H1 (cell line): ENCODE measurements around the gene ACOT7.

Experiments used
- BRCA1 ChIP-seq: IDR thresholded peaks from 2 replicates; pipeline ENCODE4 v1.6.1; 2012; ENCODE audit warnings: low read depth, low read length, improper control_type of control experiment
- CHD1 ChIP-seq: IDR thresholded peaks from 2 replicates; pipeline ENCODE4 v1.6.1; 2012; ENCODE audit warnings: low read depth, low read length, improper control_type of control experiment
- CHD2 ChIP-seq: IDR thresholded peaks from 2 replicates; pipeline ENCODE4 v1.6.1; 2012; ENCODE audit warnings: low read length, improper control_type of control experiment
- EGR1 ChIP-seq: IDR thresholded peaks from 2 replicates; pipeline ENCODE4 v1.6.1; 2011; ENCODE audit warnings: low read depth, low read length, borderline replicate concordance
- JUN ChIP-seq: IDR thresholded peaks from 2 replicates; pipeline ENCODE4 v1.6.1; 2011; ENCODE audit warnings: low read depth, mild to moderate bottlenecking, improper control_type of control experiment, low read length
- KDM1A ChIP-seq: fragments of 200-600, 300-600 bp; sonication (generic); IDR thresholded peaks from 2 replicates; pipeline ENCODE4 v1.7.1; 2016; ENCODE audit warnings: mild to moderate bottlenecking, low read length, borderline replicate concordance
- POLR2A ChIP-seq, 2 experiments: IDR thresholded peaks; 1 replicate in 1 of 2; 2 replicates in 1 of 2; pipeline ENCODE4 v1.6.1; 2011; ENCODE audit warnings: low read depth in 2 of 2, low read length in 2 of 2, mild to moderate bottlenecking in 2 of 2; ENCODE audit errors: control extremely low read depth in 1 of 2
- POLR2AphosphoS5 ChIP-seq: IDR thresholded peaks from 2 replicates; pipeline ENCODE4 v1.6.1; 2011; ENCODE audit warnings: low read depth, low read length
- POU5F1 ChIP-seq: IDR thresholded peaks from 2 replicates; pipeline ENCODE4 v1.6.1; 2011; ENCODE audit warnings: low read depth, mild to moderate bottlenecking, low read length, moderate library complexity
- TAF1 ChIP-seq: IDR thresholded peaks from 2 replicates; pipeline ENCODE4 v1.6.1; 2011; ENCODE audit warnings: mild to moderate bottlenecking, low read depth, low read length
- ZNF274 ChIP-seq: IDR thresholded peaks from 2 replicates; pipeline ENCODE4 v1.7.0; 2012; ENCODE audit warnings: low read length, borderline replicate concordance; ENCODE audit errors: extremely low read depth
- TF ChIP-seq, protein P1 (sequence below), 3 experiments: IDR thresholded peaks; 1 replicate in 2 of 3; 2 replicates in 1 of 3; pipeline versions ENCODE4 v1.5.1 to v1.6.1; 2011; ENCODE audit warnings: low read length in 3 of 3, mild to moderate bottlenecking in 3 of 3, inconsistent platforms in 2 of 3, low read depth in 1 of 3, moderate library complexity in 1 of 3; ENCODE audit not compliant: insufficient read depth in 1 of 3; ENCODE audit errors: control extremely low read depth in 1 of 3
- TF ChIP-seq, protein P2 (sequence below): IDR thresholded peaks from 2 replicates; pipeline ENCODE4 v1.6.1; 2012; ENCODE audit warnings: inconsistent platforms

DNA sequence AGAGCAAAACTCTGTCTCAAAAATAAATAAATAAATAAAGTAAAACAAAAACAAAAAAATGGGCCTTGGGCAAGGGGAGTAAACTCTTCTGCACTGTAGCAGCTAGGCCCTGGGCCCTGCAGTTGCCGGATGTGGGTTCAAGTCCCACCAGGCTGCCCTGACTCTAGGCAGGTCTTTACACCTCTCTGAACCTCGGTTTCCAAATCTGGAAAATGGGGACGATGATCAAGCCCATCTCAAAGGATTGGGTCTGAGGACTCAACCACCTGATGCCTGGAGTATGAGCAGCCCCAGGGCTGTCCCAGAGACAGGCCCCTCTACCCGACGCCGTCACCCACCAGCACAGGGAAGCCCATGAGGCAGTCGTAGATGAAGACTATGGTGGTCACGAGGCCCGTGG is 140.2 kb downstream of the ACOT7 start:
- TF ChIP-seq POLR2A (IDR thresholded peaks at IDR 0.05; ENCODE audit: control extremely low read depth in 1 of 2, low read depth in 2 of 2, low read length in 2 of 2) (no peak), EGR1 (no peak), CHD2 (no peak), ZNF274 (no peak), POLR2AphosphoS5 (no peak), TAF1 (no peak), KDM1A (no peak), BRCA1 (no peak), JUN (no peak), POU5F1 (no peak), CHD1 (no peak)
- TF ChIP-seq, protein P1, sequence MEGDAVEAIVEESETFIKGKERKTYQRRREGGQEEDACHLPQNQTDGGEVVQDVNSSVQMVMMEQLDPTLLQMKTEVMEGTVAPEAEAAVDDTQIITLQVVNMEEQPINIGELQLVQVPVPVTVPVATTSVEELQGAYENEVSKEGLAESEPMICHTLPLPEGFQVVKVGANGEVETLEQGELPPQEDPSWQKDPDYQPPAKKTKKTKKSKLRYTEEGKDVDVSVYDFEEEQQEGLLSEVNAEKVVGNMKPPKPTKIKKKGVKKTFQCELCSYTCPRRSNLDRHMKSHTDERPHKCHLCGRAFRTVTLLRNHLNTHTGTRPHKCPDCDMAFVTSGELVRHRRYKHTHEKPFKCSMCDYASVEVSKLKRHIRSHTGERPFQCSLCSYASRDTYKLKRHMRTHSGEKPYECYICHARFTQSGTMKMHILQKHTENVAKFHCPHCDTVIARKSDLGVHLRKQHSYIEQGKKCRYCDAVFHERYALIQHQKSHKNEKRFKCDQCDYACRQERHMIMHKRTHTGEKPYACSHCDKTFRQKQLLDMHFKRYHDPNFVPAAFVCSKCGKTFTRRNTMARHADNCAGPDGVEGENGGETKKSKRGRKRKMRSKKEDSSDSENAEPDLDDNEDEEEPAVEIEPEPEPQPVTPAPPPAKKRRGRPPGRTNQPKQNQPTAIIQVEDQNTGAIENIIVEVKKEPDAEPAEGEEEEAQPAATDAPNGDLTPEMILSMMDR (IDR thresholded peaks at IDR 0.05; ENCODE audit: control extremely low read depth in 1 of 3, insufficient read depth in 1 of 3, low read depth in 1 of 3, low read length in 3 of 3): no peak
- TF ChIP-seq, protein P2, sequence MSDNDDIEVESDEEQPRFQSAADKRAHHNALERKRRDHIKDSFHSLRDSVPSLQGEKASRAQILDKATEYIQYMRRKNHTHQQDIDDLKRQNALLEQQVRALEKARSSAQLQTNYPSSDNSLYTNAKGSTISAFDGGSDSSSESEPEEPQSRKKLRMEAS: no peak
